MCF 10A (cell line): ENCODE measurements around the gene NKTR. TPM values are rescaled to one million over a fixed set of nuclear protein-coding genes. Genes with fewer than 3 reads are reported as not detected.

Source experiments
- BruUV-seq: library from RNA; stranded (reverse); fragments of 400-500 nt; replicated peaks from 2 replicates; lab custom pipeline; 2021; lab: Mats Ljungman, UMichigan
- CTCF ChIA-PET: fragments of 300-600 bp; sonication (Branson Sonifier 250); formaldehyde crosslinking; extraction: SDS; loops from one replicate; lab custom pipeline; 2021; ENCODE audit warnings: antibody characterized with exemption, inconsistent platforms; lab: Yijun Ruan, JAX
- POLR2A ChIA-PET: fragments of 300-600, 350-650 bp; sonication (Branson Sonifier 250); formaldehyde crosslinking; extraction: SDS; loops from one replicate; lab custom pipeline; 2020; ENCODE audit warnings: antibody characterized with exemption, inconsistent platforms; lab: Yijun Ruan, JAX
- DNase-seq: peaks from one replicate; pipeline ENCODE4 v3.0.0-alpha.2; 2018; ENCODE audit not compliant: unreplicated experiment
- H3K27ac Mint-ChIP-seq: one replicate; pipeline ENCODE4 v1.8.0; 2022; ENCODE audit warnings: mild to moderate bottlenecking, low read depth, mixed read lengths; ENCODE audit not compliant: unreplicated experiment
- H3K27me3 Mint-ChIP-seq: one replicate; pipeline ENCODE4 v1.8.0; 2022; ENCODE audit warnings: mixed read lengths; ENCODE audit not compliant: insufficient read depth, unreplicated experiment
- H3K36me3 Mint-ChIP-seq: one replicate; pipeline ENCODE4 v1.8.0; 2022; ENCODE audit warnings: mild to moderate bottlenecking, moderate library complexity, mixed read lengths; ENCODE audit not compliant: insufficient read depth, unreplicated experiment
- H3K4me1 Mint-ChIP-seq: one replicate; pipeline ENCODE4 v1.8.0; 2022; ENCODE audit warnings: mixed read lengths; ENCODE audit not compliant: insufficient read depth, unreplicated experiment
- H3K4me3 Mint-ChIP-seq: one replicate; pipeline ENCODE4 v1.8.0; 2022; ENCODE audit warnings: mild to moderate bottlenecking, moderate library complexity, mixed read lengths; ENCODE audit not compliant: unreplicated experiment
- H3K9me3 Mint-ChIP-seq: one replicate; pipeline ENCODE4 v1.8.0; 2022; ENCODE audit warnings: mixed read lengths; ENCODE audit not compliant: unreplicated experiment
- CTCF ChIP-seq: fragments of 200-600 bp; IDR thresholded peaks from one replicate; pipeline ENCODE4 v1.8.0; 2022; ENCODE audit warnings: antibody characterized with exemption, mild to moderate bottlenecking; ENCODE audit not compliant: unreplicated experiment
- intact Hi-C: fragments of 100-400 bp; cut with micrococcal nuclease; formaldehyde crosslinking; loops from 2 replicates; pipeline ENCODE4 v1.14.1; 2022
- total RNA-seq: library from RNA; stranded (reverse); gene quantifications from 2 replicates; pipeline ENCODE4 v1.2.3, GENCODE V29; 2022

The NKTR gene
- total RNA-seq, 1 experiment from 2014 or later = 63.5 TPM

GRCh38 chr3:42658091-42658770 is 57.7 kb downstream of the NKTR start:
- POLR2A ChIA-PET = no interaction called here
- CTCF ChIA-PET = interaction anchor here (0.6 kb wide), 1 partner anchor 106 kb away, joined by 3 read pairs; no protein-coding TSS in a partner anchor
- Mint-ChIP-seq H3K27me3 (no peaks in the 10 kb centered on the region), H3K9me3 (no peaks in the 10 kb centered on the region), H3K4me1 (peaks cover 23% of the 10 kb centered on the region), H3K4me3 (no peak overlapping the region), H3K36me3 (peaks cover 30% of the 10 kb centered on the region), H3K27ac (no peak overlapping the region)
- no peak for TF ChIP-seq CTCF
- DNase-seq = no peak
- no TSS peak for BruUV-seq
- intact Hi-C loops = no loop called here

GRCh38 chr3:42658771-42659390 is 58.4 kb downstream of the NKTR start:
- Mint-ChIP-seq H3K9me3 (no peaks in the 10 kb centered on the region), H3K27ac (peak overlapping the region; percentile 69), H3K4me3 (no peak overlapping the region), H3K27me3 (no peaks in the 10 kb centered on the region), H3K4me1 (peaks cover 21% of the 10 kb centered on the region), H3K36me3 (peaks cover 30% of the 10 kb centered on the region)
- intact Hi-C loops = no loop called here
- POLR2A ChIA-PET = no interaction called here
- CTCF ChIA-PET = interaction anchor here (0.6 kb wide), 1 partner anchor 105 kb away, joined by 3 read pairs; no protein-coding TSS in a partner anchor
- no peak for DNase-seq
- TF ChIP-seq CTCF = no peak
- no TSS peak for BruUV-seq

GRCh38 chr3:42659451-42660130 is 59.1 kb downstream of the NKTR start:
- no TSS peak for BruUV-seq
- H3K27ac Mint-ChIP-seq = peak overlapping the region; percentile 69
- DNase-seq = no peak
- intact Hi-C loops = no loop called here
- H3K9me3 Mint-ChIP-seq = no peaks in the 10 kb centered on the region
- no peak overlapping the region for H3K4me3 Mint-ChIP-seq
- ChIA-PET POLR2A (no interaction called here), CTCF (interaction anchor here (0.7 to 1.0 kb wide), 2 partner anchors 8 to 90 kb away, joined by 3 to 5 read pairs; no protein-coding TSS in a partner anchor)
- H3K4me1 Mint-ChIP-seq = peaks cover 21% of the 10 kb centered on the region
- H3K36me3 Mint-ChIP-seq = peaks cover 30% of the 10 kb centered on the region
- no peaks in the 10 kb centered on the region for H3K27me3 Mint-ChIP-seq
- no peak for TF ChIP-seq CTCF

- peaks cover 30% of the 10 kb centered on the region for H3K36me3 Mint-ChIP-seq
- intact Hi-C loops = no loop called here
- ChIA-PET CTCF (interaction anchor here (0.7 to 1.0 kb wide), 2 partner anchors 9 to 89 kb away, joined by 3 to 5 read pairs; no protein-coding TSS in a partner anchor), POLR2A (no interaction called here)
- TF ChIP-seq CTCF = no peak
- H3K4me1 Mint-ChIP-seq = peaks cover 21% of the 10 kb centered on the region
- H3K27ac Mint-ChIP-seq = no peak overlapping the region
- no peak overlapping the region for H3K4me3 Mint-ChIP-seq
- no TSS peak for BruUV-seq
- no peaks in the 10 kb centered on the region for H3K27me3 Mint-ChIP-seq
- no peak for DNase-seq
- H3K9me3 Mint-ChIP-seq = no peaks in the 10 kb centered on the region
Measured at GRCh38 chr3:42660131-42660715, 59.7 kb downstream of the NKTR start.
